ENCODE measurements around the gene L3MBTL3.
A peak's percentile ranks its signal among the peaks of the same experiment; 100 is the strongest.

The L3MBTL3 gene

DNA sequence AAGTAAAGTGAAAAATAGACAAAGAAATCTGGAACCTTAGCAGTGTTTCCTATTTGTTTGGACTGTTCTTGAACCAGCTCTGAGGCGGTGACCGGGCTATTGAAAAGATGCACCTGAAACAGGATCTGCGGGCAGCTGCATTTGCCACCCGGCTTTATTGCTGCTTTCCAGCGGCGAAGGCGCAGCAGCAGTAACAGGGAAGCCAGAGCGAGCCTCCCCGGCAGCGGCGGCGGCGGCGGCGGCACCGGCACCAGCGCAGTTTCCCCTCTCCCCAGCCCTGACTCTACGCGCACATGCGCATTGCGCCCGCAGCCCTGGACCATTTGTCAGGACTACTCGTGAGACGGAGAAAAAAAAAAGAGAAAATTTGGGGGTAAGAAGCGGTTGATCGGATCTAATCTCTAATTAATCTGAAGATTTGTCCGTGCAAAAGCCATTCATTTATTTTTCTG is at the start of gene L3MBTL3:
Gene L3MBTL3 (plus strand): TSS at position 290 of the 452 bp plus-strand sequence. CDS start 24,119 bp downstream, outside the sequence.
- DNase-seq: peak in 54 of 56 donors; percentile 33 to 90 (median 70)

DNA sequence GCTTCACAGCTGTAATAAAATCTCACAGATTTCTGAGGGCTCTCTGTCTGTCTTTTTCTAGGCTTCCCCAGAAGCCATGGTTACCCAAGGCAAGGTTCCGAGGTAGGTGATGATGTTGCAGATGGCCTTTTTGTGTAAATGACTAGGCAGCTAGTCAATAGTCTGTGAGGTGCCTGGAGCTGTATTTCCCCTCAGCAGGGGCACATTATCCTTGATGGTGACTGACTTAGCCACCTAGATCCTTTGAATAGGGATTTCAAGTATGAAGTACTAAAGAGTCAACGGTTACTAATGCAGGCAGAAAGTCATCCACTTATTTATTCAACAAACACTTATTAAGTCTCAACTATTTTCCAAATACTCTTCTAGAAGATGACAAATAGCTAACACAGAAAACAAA is 49.3 kb upstream of the L3MBTL3 start:
- DNase-seq: no peak

DNA sequence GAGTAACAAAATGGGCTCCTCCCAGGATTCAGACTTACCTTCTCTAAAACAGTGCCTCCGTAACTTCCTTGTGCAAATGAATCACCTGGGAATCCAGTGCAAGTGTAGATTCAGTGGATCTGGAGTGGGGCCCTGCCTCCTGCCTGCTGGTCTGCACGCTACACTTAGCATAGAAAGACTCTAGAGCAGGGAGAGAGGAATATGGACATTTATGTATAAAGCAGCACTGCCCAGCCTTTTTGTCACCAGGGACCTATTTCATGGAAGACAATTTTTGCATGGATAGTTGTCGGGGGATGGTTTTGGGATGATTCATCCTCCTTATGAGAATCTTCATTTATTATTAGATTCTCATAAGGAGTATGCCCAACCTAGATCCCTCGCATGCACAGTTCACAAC is 42.3 kb upstream of the L3MBTL3 start:
- no peak for DNase-seq

GRCh38 chr6:129978148-129978916 is 40.0 kb upstream of the L3MBTL3 start:
- DNase-seq: no peak

GRCh38 chr6:129980821-129981220 is 37.6 kb upstream of the L3MBTL3 start:
- no peak for DNase-seq

DNA sequence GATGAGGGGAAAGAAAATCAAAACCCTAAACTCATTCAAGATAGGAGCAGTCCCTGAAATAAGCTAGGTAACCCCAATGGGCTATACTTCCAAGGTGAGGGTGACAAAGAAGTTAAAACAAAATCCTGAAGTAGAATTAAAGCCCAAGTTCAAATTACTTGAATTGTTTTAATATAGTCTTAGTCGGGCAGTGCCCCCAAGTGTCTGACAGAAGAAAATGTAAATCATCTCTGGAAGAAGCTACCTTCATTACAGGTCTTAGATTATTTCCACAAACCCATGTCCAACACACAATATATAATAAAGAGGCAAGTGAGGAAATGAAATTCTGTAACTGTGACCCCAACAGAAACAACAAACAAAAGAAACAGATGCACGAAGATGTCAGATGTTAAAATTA is 36.8 kb upstream of the L3MBTL3 start:
- DNase-seq: no peak

GRCh38 chr6:129989396-129989795 is 29.0 kb upstream of the L3MBTL3 start:
- DNase-seq: no peak

- DNase-seq: no peak
These were observed 25.5 kb upstream of the L3MBTL3 start for GRCh38 chr6:129992881-129993280.

GRCh38 chr6:129994410-129994809 is 24.0 kb upstream of the L3MBTL3 start:
- no peak for DNase-seq

- DNase-seq: no peak
These were observed 22.0 kb upstream of the L3MBTL3 start for GRCh38 chr6:129996387-129996786.

DNA sequence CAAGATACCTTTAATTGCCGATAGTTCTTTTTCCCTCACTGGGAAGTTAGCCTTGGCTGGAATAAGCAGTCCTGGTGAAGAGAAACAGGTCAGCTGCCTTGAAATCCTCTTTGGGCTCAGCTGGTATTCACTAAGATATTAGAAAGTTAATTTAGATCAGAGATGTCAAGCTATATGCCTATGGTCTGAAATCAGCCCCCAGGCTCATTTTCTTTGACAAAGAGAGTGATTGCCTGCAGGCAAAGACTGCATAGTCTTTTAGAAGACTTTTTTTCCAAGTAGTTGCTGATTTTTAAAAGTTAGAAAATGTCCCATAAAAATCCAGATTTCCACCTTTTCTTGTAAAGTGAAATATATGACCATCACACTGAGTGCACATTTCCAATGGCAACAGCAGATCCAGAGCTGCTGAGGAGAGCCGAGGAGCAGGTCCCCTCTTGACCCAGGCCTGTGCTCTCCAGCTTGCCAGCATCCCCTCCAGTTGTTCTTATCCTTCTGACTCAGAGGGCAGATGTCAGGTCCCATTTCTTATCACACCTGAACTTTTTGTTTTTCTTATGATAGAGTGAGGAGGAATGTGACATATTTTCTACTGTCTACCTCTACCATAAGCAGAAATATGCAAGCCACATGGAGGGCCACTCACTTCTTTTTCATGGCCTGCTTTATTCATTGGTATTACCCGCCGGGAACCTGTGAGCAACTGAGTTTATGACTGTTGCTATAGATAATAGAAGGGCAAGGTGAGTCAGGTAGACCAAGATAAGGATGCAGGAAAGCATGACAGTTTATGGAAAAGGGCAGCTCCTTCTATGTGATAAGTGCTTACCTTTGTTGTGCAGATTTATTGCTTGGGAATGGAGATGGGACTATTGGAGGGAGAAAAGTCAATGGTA is 17.6 kb upstream of the L3MBTL3 start:
- no peak for DNase-seq

GRCh38 chr6:130008236-130008873 is 10.0 kb upstream of the L3MBTL3 start:
- no peak for DNase-seq

DNA sequence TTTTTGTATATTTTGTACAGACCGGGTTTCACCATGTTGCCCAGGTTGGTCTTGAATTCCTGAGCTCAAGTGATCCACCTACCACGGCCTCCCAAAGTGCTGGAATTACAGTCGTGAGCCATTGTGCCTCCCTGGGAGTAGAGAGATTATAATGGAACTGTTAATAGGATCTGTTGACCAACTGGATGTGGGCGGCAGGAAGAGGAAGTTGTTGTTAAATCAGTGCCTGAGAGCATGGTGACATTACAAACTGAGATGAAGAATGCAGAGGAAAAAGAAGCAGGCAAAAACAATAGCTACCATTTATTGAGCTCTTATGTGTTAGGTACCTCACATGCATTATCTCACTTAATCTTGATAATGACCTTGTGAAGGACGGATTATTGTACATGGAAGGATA is 9.2 kb upstream of the L3MBTL3 start:
- DNase-seq: no peak

DNA sequence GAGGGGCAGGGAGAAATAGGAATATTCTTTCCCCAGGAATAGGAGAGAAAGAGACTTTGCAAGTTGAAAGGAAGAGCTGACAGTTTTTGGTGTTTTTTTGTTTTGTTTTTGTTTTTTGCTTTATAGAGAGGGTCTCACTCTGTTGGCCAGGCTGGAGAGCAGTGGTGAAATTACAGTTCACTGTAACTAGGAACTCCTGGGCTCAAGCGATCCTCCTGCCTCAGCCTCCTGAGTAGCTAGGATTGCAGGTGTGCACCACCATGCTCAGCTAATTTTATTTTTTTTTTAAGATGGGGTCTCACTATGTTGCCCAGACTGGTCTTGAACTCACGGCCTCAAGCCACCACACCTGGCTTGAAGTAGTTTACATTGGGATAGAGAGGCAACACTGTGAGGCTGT is 8.0 kb upstream of the L3MBTL3 start:
- no peak for DNase-seq

DNA sequence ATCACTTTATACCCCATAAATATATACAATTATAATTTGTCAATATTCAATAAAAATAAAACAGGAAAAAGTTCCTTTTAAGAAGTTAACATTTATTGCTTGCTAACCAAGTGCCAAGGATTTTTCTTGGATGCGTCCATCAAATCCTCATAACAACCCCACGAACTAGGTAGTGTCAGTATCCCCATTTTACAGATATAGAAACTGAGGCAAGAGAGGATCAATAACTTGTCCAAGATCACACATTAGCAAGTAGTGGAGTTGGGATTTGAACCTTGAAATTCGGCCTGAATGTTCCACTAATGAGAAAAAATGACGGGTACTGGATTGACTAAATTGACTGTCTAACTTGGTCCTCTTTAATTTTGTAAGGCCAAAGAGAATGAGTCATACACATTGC is 5.7 kb upstream of the L3MBTL3 start:
- no peak for DNase-seq

DNA sequence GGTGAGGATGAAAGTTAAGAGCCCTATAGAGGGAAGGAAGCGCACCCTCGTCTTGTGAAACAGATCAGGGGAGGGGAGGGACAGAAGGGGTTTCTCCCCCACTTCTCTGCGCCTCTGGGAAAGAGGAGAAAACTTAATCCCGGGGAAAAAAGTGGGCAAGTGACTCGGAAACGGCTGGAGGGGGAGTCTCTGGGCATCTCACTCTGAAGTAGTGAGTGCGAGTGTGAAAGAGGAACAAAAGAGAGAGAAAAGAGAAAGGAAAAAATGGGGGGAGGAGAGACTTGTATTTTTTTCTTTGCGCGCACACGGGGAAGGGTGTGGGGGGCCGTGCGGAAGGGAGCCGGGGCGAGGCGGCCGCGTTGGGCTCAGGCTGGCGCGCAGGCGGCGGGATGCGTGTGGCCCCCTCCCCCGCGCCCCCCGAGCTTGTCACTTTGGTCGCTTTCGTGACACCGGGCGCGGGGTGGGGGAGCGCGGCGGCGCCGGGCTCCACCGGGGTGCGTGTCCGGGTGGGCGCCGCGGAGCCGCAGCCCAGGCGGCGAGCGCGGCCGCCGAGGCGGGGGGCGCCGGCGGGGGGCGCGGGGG is 454 bp downstream of the L3MBTL3 start:
- peak in 22 of 56 donors; percentile 6 to 66 (median 32) for DNase-seq

DNA sequence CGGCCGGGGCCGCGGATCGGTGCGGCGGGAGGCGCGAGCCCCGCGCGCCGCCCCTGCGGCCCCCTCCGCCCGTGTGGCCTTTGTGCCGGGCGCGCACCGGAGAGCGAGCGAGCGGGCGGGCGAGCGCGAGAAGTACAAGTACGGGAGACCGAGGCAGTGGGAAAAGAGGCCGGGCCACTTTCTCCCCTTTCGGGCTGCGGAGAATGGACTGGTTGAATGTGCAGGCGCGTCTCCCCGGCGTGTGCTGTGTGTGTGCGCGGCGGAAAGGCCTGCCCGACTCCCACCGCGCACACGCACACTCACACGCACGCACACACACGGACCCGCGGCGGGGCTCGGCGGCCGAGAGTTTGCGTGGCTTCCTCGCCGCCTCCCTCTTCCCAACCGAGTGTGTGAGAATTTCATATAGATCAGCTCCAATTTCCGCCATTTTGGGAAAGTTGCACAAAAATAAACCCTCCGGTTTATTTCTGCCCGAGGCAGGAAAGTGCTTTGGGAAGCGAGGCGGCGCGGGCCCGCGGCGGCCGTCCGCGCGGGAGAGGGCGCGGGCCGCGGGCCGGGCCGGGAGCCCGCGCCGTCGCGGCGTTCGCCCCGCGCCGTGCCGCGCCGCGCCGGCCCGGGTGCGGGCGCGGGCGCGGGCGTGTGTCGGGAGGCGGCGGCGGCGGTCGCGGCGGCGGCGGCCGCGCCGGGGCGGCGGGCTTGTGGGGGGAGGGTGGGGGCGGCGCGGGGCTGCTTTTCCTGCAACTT is 1.1 kb downstream of the L3MBTL3 start:
- peak in 33 of 56 donors; percentile 1 to 44 (median 12) for DNase-seq

DNA sequence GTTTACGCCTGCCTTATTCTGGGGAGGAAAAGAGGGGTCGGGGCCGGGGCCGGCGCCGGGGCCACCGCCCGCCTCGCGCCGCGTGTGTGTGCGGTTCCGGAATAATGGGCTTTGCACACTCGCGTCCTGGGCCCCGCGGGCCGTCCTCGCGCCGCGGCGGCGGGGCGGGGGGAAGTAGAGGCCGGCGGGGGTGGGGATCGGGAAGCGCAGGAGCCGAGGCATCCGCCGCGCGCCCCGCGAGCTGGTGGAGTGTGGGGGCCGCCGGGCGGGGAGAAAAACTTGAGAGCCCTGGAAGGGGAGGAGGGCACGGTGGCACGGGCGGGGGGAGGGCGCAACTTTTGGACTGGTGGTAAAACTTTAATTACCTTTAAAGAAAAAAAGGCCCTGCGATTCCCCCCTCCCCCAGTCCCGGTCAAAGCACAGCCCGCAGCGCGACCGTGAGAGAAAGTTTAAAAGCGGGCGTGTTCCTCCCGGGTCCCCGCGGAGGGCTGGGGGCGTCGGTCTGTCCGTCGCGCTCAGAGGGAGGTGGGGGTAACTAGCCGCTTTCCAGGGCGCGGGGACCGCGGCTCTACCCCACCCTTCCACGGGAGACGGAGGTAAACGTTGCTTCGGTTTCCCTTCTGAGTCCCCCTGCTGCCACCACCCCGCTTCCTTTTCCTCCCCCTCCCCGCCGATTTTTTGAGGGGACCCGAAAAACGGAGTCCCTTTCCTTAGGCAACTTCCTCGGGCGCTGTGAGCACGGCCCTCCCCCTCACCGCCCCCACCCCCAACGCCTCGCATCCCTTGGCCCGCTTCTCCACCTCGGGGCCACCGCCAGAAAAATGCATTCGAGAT is 1.9 kb downstream of the L3MBTL3 start:
- DNase-seq: peak in 27 of 56 donors; percentile 1 to 51 (median 18)

- DNase-seq: peak in 54 of 56 donors; percentile 1 to 87 (median 64)
These were observed 2.7 kb downstream of the L3MBTL3 start for GRCh38 chr6:130020907-130021629.
